AG09319 (cell line): ENCODE measurements around the gene PAQR3.
"Not testable (repeated sequence)": the region's sequence is repeated elsewhere in the genome, so short reads cannot be mapped to it uniquely, and the experiment has no call there.

Experiments
- DNase-seq: peaks from one replicate; pipeline ENCODE4 v3.0.0-alpha.2; 2010; ENCODE audit warnings: low read depth; ENCODE audit errors: extremely low read depth
- TF ChIP-seq, protein P1 (sequence below): IDR thresholded peaks from 2 replicates; pipeline ENCODE4 v1.5.1; 2011; ENCODE audit warnings: low read depth, mild to moderate bottlenecking, inconsistent platforms, low read length, moderate library complexity

PAQR3 gene

DNA sequence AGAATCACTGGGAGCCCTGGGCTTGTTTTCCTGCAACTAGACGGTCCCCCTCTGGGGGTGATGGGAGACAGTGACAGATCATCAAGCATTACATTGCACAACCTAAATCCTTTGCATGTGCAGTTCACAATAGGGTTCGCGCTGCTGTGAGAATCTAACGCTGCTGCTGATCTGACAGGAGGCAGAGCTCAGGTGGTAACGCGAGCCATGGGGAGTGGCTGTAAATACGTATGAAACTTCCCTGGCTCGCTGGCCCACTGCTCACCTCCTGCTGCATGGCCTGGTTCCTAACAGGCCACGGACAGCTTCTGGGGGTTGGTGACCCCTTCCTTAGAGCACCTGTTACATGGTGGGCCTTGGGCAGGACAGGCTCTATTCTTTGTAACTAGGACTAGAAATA, 10.4 kb downstream of the PAQR3 start:
- DNase-seq, result no peak
- TF ChIP-seq, protein P1, sequence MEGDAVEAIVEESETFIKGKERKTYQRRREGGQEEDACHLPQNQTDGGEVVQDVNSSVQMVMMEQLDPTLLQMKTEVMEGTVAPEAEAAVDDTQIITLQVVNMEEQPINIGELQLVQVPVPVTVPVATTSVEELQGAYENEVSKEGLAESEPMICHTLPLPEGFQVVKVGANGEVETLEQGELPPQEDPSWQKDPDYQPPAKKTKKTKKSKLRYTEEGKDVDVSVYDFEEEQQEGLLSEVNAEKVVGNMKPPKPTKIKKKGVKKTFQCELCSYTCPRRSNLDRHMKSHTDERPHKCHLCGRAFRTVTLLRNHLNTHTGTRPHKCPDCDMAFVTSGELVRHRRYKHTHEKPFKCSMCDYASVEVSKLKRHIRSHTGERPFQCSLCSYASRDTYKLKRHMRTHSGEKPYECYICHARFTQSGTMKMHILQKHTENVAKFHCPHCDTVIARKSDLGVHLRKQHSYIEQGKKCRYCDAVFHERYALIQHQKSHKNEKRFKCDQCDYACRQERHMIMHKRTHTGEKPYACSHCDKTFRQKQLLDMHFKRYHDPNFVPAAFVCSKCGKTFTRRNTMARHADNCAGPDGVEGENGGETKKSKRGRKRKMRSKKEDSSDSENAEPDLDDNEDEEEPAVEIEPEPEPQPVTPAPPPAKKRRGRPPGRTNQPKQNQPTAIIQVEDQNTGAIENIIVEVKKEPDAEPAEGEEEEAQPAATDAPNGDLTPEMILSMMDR, result no peak

DNA sequence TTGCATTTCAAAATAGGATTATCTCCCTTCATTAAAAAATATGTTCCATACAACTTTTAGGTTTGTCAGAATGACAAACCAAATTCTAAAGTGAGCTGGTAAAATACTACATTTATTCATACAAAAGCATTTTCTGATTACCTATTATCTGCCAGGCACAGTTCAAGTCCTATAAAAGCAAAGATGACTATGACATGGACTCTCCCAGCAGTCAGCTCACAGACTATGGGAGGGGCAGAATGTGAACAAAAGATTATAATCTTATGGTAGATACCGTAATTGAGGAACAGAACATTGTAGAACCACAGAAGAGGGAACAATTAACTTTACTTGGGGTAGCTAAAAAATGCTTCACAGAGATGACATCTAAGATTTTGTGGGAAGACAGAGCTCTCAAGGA, 12.4 kb downstream of the PAQR3 start:
- DNase-seq, result no peak
- TF ChIP-seq, protein P1, result no peak

DNA sequence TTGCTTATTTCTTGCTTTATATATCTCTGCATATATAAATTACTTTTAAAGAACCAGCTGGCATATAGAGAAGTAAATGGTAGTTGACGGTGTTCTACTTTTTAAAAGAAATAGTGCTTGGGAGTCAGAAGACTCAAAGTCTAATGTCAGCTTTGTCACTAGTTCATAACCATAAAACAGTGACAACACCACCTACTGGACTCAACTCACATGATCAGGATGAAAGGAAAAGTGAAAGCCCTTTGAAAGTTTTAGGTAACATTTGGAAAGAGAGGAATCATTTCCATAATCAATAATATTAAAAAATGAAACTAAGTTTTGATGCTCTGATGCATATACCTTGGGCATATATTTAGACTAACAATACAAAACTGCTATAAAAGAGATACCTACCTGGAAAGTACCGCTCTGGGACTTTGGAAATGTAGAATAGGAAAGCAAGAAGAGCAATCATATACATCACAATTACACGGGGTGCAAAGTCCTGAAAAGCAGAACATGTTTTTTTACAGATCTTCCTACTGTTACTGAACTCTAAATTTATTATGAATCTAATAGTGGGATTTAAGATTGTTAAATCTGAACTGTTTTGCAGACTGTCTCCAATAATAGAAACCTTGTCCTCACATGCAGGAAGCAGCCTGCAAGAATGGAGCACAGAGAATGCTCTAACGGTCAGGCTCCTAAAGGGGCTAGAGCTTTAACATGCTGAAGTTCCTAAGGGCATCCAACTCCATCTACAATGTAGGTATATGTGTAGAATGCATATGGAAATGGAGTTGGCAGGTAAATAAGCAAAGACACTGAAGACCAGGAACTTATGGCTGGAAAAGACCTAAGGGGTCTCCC, 15.6 kb downstream of the PAQR3 start:
- TF ChIP-seq, protein P1, result no peak; the same call in 1 of the 2 replicates
- no peak for DNase-seq

DNA sequence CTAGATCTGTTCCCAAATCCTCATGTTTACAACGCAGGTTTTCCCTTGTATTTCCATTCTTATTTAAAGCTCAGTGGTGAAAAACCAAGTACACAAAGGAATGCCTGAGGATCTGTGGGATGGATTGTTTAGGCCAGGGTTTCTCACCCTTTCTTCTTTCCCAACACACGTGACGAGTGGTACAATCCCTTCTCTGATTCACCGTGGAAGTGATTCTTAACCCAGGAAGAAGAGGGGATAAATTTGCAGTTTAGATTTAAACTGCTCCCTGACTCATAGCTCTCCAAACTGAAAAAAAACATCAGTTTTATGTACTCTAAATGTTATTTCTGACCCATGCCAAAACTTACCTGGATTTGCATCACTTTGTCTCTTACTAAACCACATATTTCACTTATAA, 17.0 kb downstream of the PAQR3 start:
- TF ChIP-seq, protein P1, result no peak
- DNase-seq, result no peak

DNA sequence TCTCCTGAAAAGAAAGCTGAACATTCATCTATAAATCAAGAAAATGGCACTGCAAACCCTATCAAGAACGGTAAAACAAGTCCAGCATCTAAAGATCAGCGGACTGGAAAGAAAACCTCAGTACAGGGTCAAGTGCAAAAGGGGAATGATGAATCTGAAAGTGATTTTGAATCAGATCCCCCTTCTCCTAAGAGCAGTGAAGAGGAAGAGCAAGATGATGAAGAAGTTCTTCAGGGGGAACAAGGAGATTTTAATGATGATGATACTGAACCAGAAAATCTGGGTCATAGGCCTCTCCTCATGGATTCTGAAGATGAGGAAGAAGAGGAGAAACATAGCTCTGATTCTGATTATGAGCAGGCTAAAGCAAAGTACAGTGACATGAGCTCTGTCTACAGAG, 28.6 kb downstream of the PAQR3 start:
- TF ChIP-seq, protein P1, result no peak
- no peak for DNase-seq

DNA sequence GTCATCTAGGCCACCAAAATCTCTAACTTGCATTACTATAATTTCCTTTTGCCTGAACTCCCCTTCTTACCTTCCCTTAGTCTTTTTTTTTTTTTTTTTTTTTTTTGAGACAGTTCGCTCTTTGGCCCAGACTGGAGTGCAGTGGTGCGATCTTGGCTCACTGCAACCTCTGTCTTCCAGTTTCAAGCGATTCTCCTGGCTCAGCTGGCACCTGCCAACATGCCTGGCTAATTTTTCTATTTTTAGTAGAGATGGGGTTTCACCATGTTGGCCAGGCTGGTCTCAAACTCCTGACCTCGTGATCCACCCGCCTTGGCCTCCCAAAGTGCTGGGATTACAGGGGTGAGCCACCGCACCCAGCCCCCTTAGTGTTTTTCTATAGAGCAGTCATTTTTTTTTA, 30.3 kb downstream of the PAQR3 start:
- DNase-seq, result not testable (repeated sequence)

DNA sequence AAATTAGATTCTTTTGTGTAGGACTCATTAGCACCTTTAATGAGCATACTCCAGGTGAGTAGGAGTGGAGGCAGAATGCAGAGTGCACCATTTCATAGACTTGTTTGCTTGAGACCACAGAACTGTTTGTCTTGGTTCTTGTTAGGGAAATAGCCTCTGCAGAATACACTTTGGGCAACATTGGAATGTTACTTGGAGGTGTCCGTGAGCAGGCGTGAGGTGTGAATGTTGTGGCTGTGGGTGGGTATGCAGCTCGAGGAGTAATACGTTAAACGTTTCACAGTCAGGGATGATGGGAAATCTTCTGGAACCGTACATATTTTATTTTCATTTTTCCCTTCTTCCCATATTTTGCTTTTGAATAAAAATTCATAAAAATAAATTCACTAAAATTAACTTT, 31.6 kb downstream of the PAQR3 start:
- TF ChIP-seq, protein P1, result no peak
- no peak for DNase-seq

DNA sequence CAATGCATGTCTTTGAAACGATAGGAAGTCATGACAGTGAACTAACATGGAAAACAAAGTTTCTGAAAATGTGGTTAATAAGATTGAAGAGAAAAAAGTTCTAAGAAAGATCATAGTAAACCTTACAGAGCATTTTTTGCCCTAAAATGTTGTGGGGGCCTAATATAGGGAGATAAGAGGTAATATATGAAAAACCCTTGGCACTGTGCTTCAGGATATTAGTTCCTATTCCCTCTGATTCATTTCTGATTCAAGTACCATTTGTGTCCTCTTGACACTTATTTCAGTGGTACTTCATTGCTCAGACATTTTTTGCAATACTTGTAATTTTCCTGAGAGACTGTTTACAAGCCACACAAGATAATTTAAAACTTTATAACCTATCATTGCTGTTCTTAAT, 35.1 kb downstream of the PAQR3 start:
- no peak for DNase-seq
- TF ChIP-seq, protein P1, result no peak
